K562 (cell line): Measurements from ENCODE around the gene MT1A. TPM values are rescaled to one million over a fixed set of nuclear protein-coding genes. Genes with fewer than 3 reads are reported as not detected.

Source experiments
- ATAC-seq: fragments of 200-7000 bp; cut with Tn5 transposase; 3 replicates; pipeline ENCODE4 v1.9.1; 2020; ENCODE audit warnings: moderate library complexity
- BruUV-seq: library from RNA; stranded (reverse); fragments of 400-500 nt; replicated peaks from 2 replicates; lab custom pipeline; 2021; lab: Mats Ljungman, UMichigan
- CTCF ChIA-PET: fragments of 300-600 bp; formaldehyde crosslinking; extraction: SDS; loops from one replicate; lab custom pipeline; 2021; ENCODE audit warnings: low intra/inter-chr PET ratio; lab: Yijun Ruan, JAX
- POLR2A ChIA-PET: fragments of 300-600, 350-650 bp; sonication (Branson Sonifier 250); formaldehyde crosslinking; extraction: SDS; loops from one replicate; lab custom pipeline; 2021; ENCODE audit warnings: antibody characterized with exemption, inconsistent platforms; lab: Yijun Ruan, JAX
- DNase-seq, 4 experiments: peaks; one replicate each; pipeline versions ENCODE4 v3.0.0 to v3.0.0-alpha.2; 2011 to 2018; ENCODE audit warnings: low spot score in 3 of 4, mixed read lengths in 3 of 4; ENCODE audit errors: extremely low read depth in 1 of 4
- FAIRE-seq: peaks from 2 replicates; lab custom pipeline; 2011; peaks lifted over from hg19 to GRCh38; lab: Jason Lieb, UNC
- H2AFZ ChIP-seq: 2 replicates; pipeline ENCODE4 v1.6.0; 2011; ENCODE audit warnings: low read depth, low read length, control low read depth, inconsistent platforms
- H3K27ac ChIP-seq: fragments of 200-600 bp; 3 replicates; pipeline ENCODE4 v1.8.0; 2011; ENCODE audit warnings: low read depth, mild to moderate bottlenecking, control low read depth, inconsistent platforms, low read length, moderate library complexity, mixed read lengths; ENCODE audit errors: extremely low read depth
- H3K27me3 ChIP-seq, 2 experiments: fragments of 300-600 bp in 1 of 2; 2 replicates in 1 of 2; 3 replicates in 1 of 2; pipeline versions ENCODE4 v1.6.0 to v1.8.0; 2011; ENCODE audit warnings: inconsistent platforms in 2 of 2, low read length in 2 of 2, mild to moderate bottlenecking in 1 of 2, mixed read lengths in 1 of 2, moderate library complexity in 1 of 2; ENCODE audit not compliant: control insufficient read depth in 2 of 2, insufficient read depth in 2 of 2
- H3K36me3 ChIP-seq: fragments of 300-600 bp; 3 replicates; pipeline ENCODE4 v1.8.0; 2011; ENCODE audit warnings: mild to moderate bottlenecking, low read length, inconsistent platforms; ENCODE audit not compliant: control insufficient read depth, insufficient read depth
- H3K4me1 ChIP-seq, 2 experiments: fragments of 200-600 bp in 1 of 2; replicated peaks in 1 of 2; 2 replicates in 1 of 2; 3 replicates in 1 of 2; pipeline versions ENCODE4 v1.5.1 to v1.8.0; 2011; ENCODE audit warnings: inconsistent platforms in 2 of 2, low read length in 2 of 2, mild to moderate bottlenecking in 1 of 2, mixed read lengths in 1 of 2, moderate library complexity in 1 of 2; ENCODE audit not compliant: control insufficient read depth in 2 of 2, insufficient read depth in 2 of 2
- H3K4me2 ChIP-seq: 2 replicates; pipeline ENCODE4 v1.6.1; 2011; ENCODE audit warnings: low read length, control low read depth, inconsistent platforms, mixed read lengths; ENCODE audit not compliant: insufficient read depth
- H3K4me3 ChIP-seq: fragments of 200-600 bp; sonication (generic), shearing (Covaris generic); 2 replicates; pipeline ENCODE4 v1.5.1; 2016; ENCODE audit warnings: control low read depth, inconsistent platforms
- H3K79me2 ChIP-seq: fragments of 200-600 bp; 3 replicates; pipeline ENCODE4 v1.8.0; 2011; ENCODE audit warnings: low read length, inconsistent platforms; ENCODE audit not compliant: control insufficient read depth, insufficient read depth
- H3K9ac ChIP-seq, 2 experiments: 2 replicates each; pipeline versions ENCODE4 v1.6.0 to v1.6.1; 2011; ENCODE audit warnings: low read depth in 2 of 2, low read length in 2 of 2, control low read depth in 1 of 2, inconsistent platforms in 1 of 2, mild to moderate bottlenecking in 1 of 2, mixed read lengths in 1 of 2; ENCODE audit not compliant: insufficient read depth in 1 of 2
- H3K9me1 ChIP-seq: one replicate; pipeline ENCODE4 v1.6.0; 2011; ENCODE audit warnings: inconsistent platforms, mild to moderate bottlenecking, low read length, moderate library complexity; ENCODE audit not compliant: control insufficient read depth, insufficient read depth
- H3K9me3 ChIP-seq: replicated peaks from 2 replicates; pipeline ENCODE4 v1.5.1; 2011; ENCODE audit warnings: low read depth, low read length, inconsistent platforms; ENCODE audit not compliant: control insufficient read depth, insufficient read depth
- H4K20me1 ChIP-seq: replicated peaks from 2 replicates; pipeline ENCODE4 v1.6.1; 2011; ENCODE audit warnings: low read length, inconsistent platforms, mixed read lengths; ENCODE audit not compliant: control insufficient read depth, insufficient read depth
- BCL6 ChIP-seq: fragments of 250-450 bp; sonication (Bioruptor Pico); IDR thresholded peaks from 2 replicates; pipeline ENCODE4 v1.4.0; 2020
- BMI1 ChIP-seq: fragments of 150-350 bp; IDR thresholded peaks from 2 replicates; pipeline ENCODE4 v1.6.1; 2014; ENCODE audit warnings: low read length
- BRD4 ChIP-seq: fragments of 200-600 bp; sonication (generic); IDR thresholded peaks from 2 replicates; pipeline ENCODE4 v1.6.1; 2017; ENCODE audit warnings: inconsistent platforms
- CBFA2T3 ChIP-seq: fragments of 450-650 bp; IDR thresholded peaks from 2 replicates; pipeline ENCODE4 v1.6.1; 2017
- CREB1 ChIP-seq, 2 experiments: sonication (generic) in 1 of 2; formaldehyde crosslinking in 1 of 2; IDR thresholded peaks; 2 replicates each; pipeline versions ENCODE4 v1.6.1 to v1.8.0; 2012 to 2022; ENCODE audit warnings: inconsistent platforms in 1 of 2, mild to moderate bottlenecking in 1 of 2, missing genetic modification reagents in 1 of 2, moderate library complexity in 1 of 2
- ELF2 ChIP-seq: fragments of 250-450 bp; sonication (Bioruptor Pico); IDR thresholded peaks from 2 replicates; pipeline ENCODE4 v1.5.0; 2021; ENCODE audit warnings: mild to moderate bottlenecking
- FOXJ2 ChIP-seq: fragments of 200-800 bp; sonication (Bioruptor generic); IDR thresholded peaks from 2 replicates; pipeline ENCODE4 v1.6.1; 2016; ENCODE audit warnings: missing genetic modification characterization, missing compliant biosample characterization
- FOXP4 ChIP-seq: sonication (generic); formaldehyde crosslinking; IDR thresholded peaks from 2 replicates; pipeline ENCODE4 v1.8.0; 2022; ENCODE audit warnings: mild to moderate bottlenecking, missing genetic modification reagents, borderline replicate concordance
- NFIX ChIP-seq: fragments of 250-450 bp; sonication (Bioruptor Pico); IDR thresholded peaks from 2 replicates; pipeline ENCODE4 v1.4.0; 2020; ENCODE audit warnings: low read depth, mild to moderate bottlenecking, moderate library complexity
- SIN3B ChIP-seq: fragments of 450-650 bp; IDR thresholded peaks from 2 replicates; pipeline ENCODE4 v1.6.1; 2017; ENCODE audit warnings: low read depth, mild to moderate bottlenecking, moderate library complexity
- STAT6 ChIP-seq: sonication (generic); formaldehyde crosslinking; IDR thresholded peaks from 2 replicates; pipeline ENCODE4 v1.8.1; 2023; ENCODE audit warnings: mild to moderate bottlenecking, missing genetic modification reagents
- UBTF ChIP-seq, 2 experiments: IDR thresholded peaks; 2 replicates each; pipeline ENCODE4 v1.6.1; 2012; ENCODE audit warnings: improper control_type of control experiment in 2 of 2, low read depth in 2 of 2, low read length in 2 of 2, borderline replicate concordance in 1 of 2
- ZNF354B ChIP-seq: fragments of 250-450 bp; sonication (Bioruptor Pico); IDR thresholded peaks from 2 replicates; pipeline ENCODE4 v1.4.0; 2020
- ZNF668 ChIP-seq: fragments of 250-450 bp; sonication (Bioruptor Pico); IDR thresholded peaks from 2 replicates; pipeline ENCODE4 v1.8.0; 2022; ENCODE audit warnings: mild to moderate bottlenecking, inconsistent platforms
- ZNF717 ChIP-seq: fragments of 250-450 bp; sonication (Bioruptor Pico); IDR thresholded peaks from 2 replicates; pipeline ENCODE4 v1.5.0; 2021
- WGBS: fragments of 100-300 bp; shearing (Covaris generic); methylation state at CpG from one replicate; pipeline ENCODE4 v1.1.6; 2016; ENCODE audit warnings: low coverage, mixed read lengths; ENCODE audit not compliant: insufficient coverage; ENCODE audit errors: missing lambda C conversion rate; 5-methylcytosine and 5-hydroxymethylcytosine counted together
- in situ Hi-C: fragments of 300-500 bp; cut with MboI; formaldehyde crosslinking; loops from 4 replicates; pipeline ENCODE4 v1.15.0; 2018; ENCODE audit warnings: inconsistent platforms, mixed read lengths
- intact Hi-C: fragments of 100-400 bp; cut with micrococcal nuclease; formaldehyde crosslinking; loops from 2 replicates; pipeline ENCODE4 v1.14.2; 2022
- polyA plus RNA-seq, 8 experiments: library from polyadenylated mRNA; depleted of rRNA in 4 of 8; stranded (reverse) in 5 of 8; unstranded in 3 of 8; fragments of >200 nt; fragmentation: Nextera tagmentation in 2 of 8; fragmentation: Illumina TruSeq in 1 of 8; extraction: Ambion mirVana in 2 of 8; extraction: Trizol in 1 of 8; gene quantifications; 2 replicates each; pipeline versions ENCODE4 v1.2.1 to v1.2.3, GENCODE V29; 2011 to 2014; ENCODE audit warnings: inconsistent platforms in 1 of 8, missing spikeins in 1 of 8
- total RNA-seq, 7 experiments: library from RNA; depleted of rRNA in 6 of 7; stranded (reverse); fragments of >200 nt in 6 of 7; fragmentation: Illumina TruSeq in 2 of 7; extraction: Trizol in 2 of 7; gene quantifications; 2 replicates each; pipeline versions ENCODE4 v1.2.1 to v1.2.3, GENCODE V29; 2011 to 2021; ENCODE audit warnings: low replicate concordance in 1 of 7

MT1A gene
- total and polyA plus RNA-seq, 9 of the 15 experiments (the other 6 are each of a cell fraction or from before 2014, with no cell fraction given), result 0.23 TPM; not detected in 8

GRCh38 chr16:56605475-56605874 lies 33.0 kb upstream of the MT1A start:
- in situ Hi-C loops, result no loop called here
- Histone ChIP-seq H3K9me3 (no peaks in the 10 kb centered on the region), H3K9ac (no peak overlapping the region), H4K20me1 (no peaks in the 10 kb centered on the region), H2AFZ (no peak overlapping the region), H3K27ac (no peak overlapping the region), H3K4me2 (no peak overlapping the region), H3K4me3 (no peak overlapping the region), H3K36me3 (no peaks in the 10 kb centered on the region), H3K27me3 (peaks cover 3 to 11% of the 10 kb centered on the region in 2 experiments; a peak in 2 of 5 replicates), H3K9me1 (no peaks in the 10 kb centered on the region), H3K4me1 (peaks cover 27 to 28% of the 10 kb centered on the region in 2 experiments), H3K79me2 (no peaks in the 10 kb centered on the region)
- no TSS peak for BruUV-seq
- DNase-seq (no peak), FAIRE-seq (no peak), ATAC-seq (no peak)
- CTCF ChIA-PET, result no interaction called here
- TF ChIP-seq BMI1 (no peak), STAT6 (CRISPR knock-in tag) (no peak), NFIX (CRISPR knock-in tag) (no peak), BRD4 (no peak), ZNF354B (CRISPR knock-in tag) (no peak), UBTF (IDR thresholded peaks at IDR 0.05; ENCODE audit: borderline replicate concordance in 1 of 2, low read depth in 2 of 2, low read length in 2 of 2) (no peak), CREB1 (IDR thresholded peaks at IDR 0.05) (no peak), CREB1 (CRISPR knock-in tag; IDR thresholded peaks at IDR 0.05) (no peak), FOXJ2 (tag) (no peak), BCL6 (CRISPR knock-in tag) (no peak), FOXP4 (CRISPR knock-in tag) (no peak), CBFA2T3 (no peak), ZNF717 (no peak), ZNF668 (CRISPR knock-in tag) (no peak), ELF2 (CRISPR knock-in tag) (no peak), SIN3B (no peak)
- intact Hi-C loops, result no loop called here
- POLR2A ChIA-PET, result interaction anchor here (0.6 to 0.7 kb wide), 2 partner anchors 112 to 154 kb away, joined by 3 read pairs; partner anchors contain the start of genes NUDT21 and OGFOD1
- WGBS, result 57% methylated on average over 1 of the region's 1 CpG
